HG03025 (cell line): ENCODE data around the gene GON7.
A peak's percentile ranks its signal among the peaks of the same experiment; 100 is the strongest.
"Not testable (repeated sequence)": the region's sequence is repeated elsewhere in the genome, so short reads cannot be mapped to it uniquely, and the experiment has no call there.

ENCODE experiments used
- ATAC-seq: cut with Tn5 transposase; IDR thresholded peaks from one replicate; pipeline ENCODE4 v1.9.1; 2021; ENCODE audit warnings: mild to moderate bottlenecking, moderate library complexity; ENCODE audit not compliant: unreplicated experiment, low FRiP score

GON7 gene, protein sequence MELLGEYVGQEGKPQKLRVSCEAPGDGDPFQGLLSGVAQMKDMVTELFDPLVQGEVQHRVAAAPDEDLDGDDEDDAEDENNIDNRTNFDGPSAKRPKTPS

DNA sequence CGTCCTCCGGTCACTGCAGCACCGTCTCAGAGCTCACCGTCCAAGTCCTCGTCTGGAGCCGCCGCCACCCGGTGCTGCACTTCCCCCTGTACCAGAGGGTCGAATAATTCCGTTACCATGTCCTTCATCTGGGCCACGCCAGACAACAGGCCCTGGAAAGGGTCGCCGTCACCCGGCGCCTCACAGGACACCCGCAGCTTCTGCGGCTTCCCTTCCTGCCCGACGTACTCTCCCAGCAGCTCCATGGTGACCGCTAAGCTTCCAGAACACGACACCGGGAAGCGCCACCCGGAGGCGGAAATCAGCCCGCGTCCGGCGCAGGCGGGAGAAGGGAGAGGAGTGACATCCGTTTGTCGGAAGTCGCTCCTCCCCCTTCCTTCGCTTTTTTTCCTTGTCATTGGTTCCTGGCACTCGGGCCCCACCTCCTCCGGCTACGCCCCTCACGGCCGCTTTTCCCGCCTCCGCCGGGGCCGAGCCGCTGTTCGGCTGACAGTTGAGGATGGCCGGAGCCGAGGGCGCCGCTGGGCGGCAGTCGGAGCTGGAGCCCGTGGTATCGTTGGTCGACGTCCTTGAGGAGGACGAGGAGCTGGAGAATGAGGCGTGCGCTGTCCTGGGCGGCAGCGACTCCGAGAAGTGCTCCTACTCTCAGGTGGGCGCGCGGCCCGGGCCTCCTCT, at the start of gene GON7, which contains the start of gene UBR7:
Gene GON7 (minus strand): TSS at position 273 of the 675 bp plus-strand sequence. CDS start 28 bp downstream, at position 245.
Gene UBR7 (plus strand): TSS at position 464 of the 675 bp plus-strand sequence. CDS start 36 bp downstream, at position 500.
- ATAC-seq = peak; percentile 87

DNA sequence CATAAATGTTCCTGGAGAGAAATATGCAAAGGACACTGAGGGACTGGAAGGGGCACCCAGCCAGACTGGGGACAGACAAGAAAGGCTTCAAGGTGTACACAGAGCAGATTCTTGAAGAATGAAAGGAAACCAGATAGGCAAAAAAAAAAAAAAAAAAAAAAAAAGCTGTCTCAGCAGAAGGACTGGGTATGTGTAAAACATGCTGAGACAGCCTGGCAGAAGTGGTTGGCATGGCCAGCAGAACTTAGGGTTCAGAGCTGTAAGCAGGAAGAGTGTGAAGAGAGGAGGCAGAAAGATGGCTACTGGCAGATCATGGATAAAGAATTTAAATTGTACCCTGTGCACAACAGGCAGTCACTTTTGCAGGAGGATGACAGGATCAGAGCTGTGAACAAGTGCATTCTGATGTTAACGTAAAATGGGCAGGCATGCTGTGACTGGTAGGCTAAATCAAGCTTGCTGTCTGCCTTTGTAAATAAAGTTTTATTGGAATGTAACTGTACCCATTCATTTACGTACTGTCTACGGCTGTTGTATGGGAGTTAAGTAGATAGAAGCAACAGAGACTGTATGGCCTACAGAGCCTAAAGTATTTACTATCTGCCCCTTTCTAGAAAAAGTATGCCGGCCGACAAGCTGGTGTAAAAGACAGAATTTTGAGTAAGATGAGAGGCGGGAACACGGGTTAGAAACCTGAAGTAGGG, 42.4 kb upstream of the GON7 start:
- ATAC-seq = no peak

DNA sequence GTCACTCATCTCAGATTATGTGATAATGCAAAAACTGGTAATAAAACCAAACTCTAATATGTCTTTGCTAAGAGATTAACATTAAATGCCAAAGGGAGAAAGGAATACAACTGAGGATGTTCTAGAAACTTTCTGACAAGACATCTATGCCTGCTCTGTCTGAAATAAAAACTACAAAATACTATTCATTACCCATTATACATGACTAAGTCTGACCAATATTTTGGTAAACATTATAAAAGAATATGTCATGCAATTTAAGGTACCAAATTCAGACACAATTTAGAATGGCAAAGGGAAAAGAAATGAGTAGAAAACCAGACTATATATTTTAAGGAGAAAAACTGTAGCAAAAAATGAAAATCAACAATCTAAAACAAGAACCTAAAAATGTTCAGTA, 39.7 kb upstream of the GON7 start:
- ATAC-seq = no peak

- no peak for ATAC-seq
These were observed 39.0 kb upstream of the GON7 start for GRCh38 chr14:93245764-93246420.

GRCh38 chr14:93240678-93241000, 33.8 kb upstream of the GON7 start:
- no peak for ATAC-seq

- no peak for ATAC-seq
These were observed 33.2 kb upstream of the GON7 start for GRCh38 chr14:93239869-93240677.

GRCh38 chr14:93234798-93235197, 27.9 kb upstream of the GON7 start:
- ATAC-seq = no peak

- not testable (repeated sequence) for ATAC-seq
These were observed 26.2 kb upstream of the GON7 start for GRCh38 chr14:93233078-93233477.

GRCh38 chr14:93232159-93232558, 25.3 kb upstream of the GON7 start:
- ATAC-seq = no peak

GRCh38 chr14:93231129-93231979, 24.5 kb upstream of the GON7 start:
- ATAC-seq = no peak

DNA sequence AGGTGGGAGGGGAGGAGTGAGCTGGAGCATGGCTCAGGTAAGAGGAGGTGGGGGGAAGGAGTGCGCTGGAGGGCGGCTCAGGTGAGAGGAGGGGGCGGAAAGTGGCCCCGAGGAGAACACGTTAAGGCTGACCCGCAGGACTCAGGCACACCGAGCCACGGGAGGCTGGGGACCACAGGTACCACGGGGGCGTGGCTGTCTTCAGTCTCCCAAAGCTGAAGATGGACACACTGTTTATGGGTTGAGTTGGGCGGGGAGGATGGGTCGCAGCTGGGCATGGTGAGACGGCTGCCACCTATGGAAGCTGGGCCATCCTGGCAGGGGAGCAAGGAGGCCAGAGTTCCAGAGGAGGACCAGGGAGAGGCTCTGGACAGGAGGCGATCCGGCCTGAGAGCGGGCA, 23.7 kb upstream of the GON7 start:
- no peak for ATAC-seq

GRCh38 chr14:93228550-93228949, 21.7 kb upstream of the GON7 start:
- ATAC-seq = no peak

DNA sequence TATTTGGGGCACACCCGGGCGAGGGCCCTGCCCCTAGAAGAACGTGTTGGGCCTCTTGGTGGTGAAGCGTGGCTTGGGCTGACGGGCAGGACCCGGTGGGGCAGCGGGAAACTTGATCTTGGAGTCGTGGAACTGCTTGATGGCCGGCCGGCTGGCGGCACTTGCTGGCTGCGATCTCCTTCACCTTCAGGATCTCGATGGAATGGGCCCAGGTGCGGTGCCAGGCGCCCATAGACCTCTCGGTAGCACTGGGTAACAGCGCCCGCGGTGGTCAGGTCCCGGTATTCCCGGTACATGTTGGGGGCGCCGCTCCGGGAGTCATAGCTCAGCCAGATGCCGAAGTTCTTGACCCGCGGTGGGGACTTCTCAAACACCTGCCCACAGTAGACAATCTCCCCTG, 16.7 kb upstream of the GON7 start:
- no peak for ATAC-seq

DNA sequence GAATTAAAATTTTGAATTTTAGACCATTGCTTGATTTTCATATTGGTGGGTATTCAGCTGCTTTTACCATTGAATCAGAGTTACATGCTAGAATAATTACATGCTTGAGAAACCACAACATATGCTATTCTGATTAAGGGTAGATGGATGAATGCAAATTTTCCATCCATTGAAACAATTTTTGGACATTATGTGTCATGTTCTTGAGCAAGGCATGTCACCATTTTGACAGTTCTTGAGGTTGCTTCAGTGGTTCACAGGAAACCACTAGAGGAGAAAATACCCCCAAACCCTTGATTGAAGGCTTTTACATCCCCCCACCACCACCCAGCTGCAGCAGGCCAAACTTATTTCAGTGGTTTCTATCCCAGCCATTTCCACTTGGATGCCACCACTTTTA, 13.6 kb upstream of the GON7 start:
- no peak for ATAC-seq

DNA sequence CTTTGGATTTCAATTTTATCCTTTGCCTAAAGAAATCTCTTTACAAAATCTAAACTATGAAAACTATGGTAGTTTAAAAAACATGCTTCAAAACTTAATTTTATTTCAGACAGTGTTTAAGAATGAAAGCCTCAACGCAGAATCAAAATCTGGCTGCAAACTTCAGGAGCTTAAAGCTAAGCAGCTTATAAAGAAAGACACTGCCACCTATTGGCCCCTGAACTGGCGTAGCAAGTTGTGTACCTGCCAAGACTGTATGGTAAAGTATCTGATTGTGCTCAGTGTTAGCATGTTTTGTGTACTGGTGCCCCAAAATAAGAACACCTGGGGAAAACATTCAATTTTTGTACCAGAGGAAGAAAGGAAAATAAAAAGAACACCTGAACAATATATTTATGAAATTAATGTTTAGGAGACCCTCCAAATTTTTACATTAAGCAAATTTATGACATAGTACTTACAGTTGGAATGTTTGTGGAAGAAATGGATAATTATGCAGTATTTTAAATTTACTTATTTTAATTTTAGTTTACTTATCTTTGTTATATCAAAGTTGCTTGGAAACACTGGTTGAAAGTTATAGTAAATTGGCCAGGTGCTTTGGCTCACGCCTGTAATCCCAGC, 12.3 kb upstream of the GON7 start:
- no peak for ATAC-seq

DNA sequence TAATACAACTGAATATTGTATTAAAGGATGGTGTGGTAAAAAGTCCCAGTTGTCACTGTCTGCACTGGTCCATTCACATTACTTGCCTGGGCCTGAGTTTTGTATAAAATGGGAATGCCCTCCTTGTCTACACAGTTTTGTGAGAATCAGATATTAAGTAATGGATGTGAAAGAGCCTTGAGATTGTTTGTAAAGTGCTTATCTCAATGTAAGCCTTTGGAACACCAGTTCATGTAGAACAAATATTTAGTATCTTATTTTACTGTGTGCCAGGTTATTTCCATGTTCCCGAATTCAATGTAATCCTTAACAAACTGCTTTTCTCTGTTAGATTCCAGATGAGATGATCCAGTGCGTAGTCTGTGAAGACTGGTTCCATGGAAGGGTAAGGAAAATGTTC, 7.7 kb upstream of the GON7 start:
- no peak for ATAC-seq

DNA sequence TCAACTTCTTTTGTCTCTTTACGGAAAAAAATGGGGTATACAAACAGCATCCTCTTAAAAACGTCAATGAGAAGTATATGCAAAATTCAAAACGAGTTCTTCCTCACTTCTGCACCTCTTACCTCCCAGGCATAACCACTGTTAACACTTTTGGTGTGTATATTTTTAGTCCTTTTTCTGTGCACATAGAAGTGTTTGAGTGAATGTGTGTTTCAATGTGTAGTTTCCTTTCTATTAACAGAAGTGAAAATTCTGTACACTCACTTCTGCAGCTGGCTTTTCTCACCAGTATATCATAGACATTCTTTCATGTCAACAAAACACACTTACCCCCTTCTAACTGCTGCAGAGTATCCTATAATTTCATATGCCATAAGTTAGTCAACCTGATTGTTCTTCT, 5.6 kb upstream of the GON7 start:
- ATAC-seq = peak; percentile 91

DNA sequence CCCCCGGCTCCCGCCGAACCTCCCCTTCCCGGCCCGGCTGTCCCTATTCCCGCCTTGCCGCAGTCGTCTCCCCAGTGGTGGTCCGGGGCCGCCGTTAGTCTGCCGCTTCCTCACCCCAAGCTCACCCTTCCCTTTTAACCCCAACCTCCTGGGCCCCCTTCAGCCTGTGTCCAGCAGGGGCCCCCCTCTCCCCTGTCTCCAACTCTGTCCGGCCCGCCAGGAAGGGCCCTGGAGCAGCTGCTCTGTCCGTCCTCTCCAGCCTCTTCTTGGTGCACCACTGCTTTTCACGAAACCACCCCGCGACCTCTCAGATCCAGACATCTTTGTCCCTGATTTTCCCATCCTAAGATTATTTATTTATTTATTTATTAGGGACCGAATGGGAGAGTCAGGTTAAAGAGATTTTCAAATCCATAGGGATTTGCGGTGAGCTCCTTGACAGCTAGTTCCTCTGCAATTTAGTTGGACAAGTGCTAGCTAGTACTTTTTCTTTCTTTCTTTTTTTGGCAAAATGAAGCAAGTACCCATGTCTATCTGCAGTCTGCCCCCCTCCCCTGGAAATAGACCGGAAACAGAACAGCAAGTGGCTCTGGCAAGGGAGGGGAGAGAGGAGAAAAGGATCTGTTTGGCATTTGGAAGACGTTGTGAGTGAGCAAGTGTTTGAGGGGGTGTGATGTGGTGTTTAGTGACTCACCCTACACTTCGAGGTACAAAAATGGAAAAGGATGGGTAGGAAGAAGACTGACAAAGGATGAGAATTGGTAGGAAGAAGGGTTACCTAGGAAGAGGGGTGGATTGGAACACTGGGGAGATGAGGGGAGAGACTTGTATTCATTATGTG, 823 bp upstream of the GON7 start:
- peak; percentile 33 for ATAC-seq
